ENCODE measurements around the gene SELENOV.

DNA sequence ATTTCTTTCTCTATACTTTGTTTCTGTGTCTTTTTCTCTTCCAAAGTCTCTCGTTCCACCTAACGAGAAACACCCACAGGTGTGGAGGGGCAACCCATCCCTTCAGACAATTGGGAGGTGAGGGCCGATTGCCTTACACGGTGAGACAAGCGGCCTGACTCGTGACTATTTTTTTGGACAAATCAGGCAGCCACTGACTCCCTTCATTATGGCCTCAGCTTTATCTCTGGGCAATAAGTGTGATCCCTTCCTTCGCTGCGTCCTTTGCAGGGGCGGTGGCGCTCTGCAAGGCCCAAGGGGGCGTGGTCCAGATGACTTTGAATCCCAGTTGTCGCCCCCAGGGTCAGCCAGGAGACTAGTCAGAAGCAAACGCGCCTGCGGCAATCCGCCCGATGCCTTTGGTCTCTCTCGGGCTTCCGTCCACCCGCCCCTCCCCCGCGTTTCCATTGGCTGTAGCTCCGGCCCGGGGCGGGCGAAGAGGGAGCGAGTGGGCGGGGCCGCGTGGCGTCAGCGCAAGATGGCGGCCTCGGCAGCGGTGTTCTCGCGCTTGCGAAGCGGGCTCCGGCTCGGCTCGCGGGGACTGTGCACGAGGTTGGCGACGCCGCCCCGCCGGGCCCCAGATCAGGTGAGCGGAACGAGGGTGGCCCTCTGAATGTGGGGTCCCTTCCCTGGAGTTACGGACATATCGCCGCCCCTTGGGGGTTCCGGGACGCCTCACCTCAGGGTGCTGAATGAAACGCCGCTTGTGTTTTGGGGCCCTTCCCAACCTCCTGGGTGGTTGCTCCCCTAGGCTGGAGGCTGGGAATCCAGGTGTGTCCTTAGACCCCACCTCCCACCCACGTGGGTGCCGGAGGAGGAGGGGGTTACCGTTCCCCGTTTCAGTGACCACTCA lies 34.4 kb upstream of the SELENOV start, which contains the start of gene TIMM50:
- TF ChIP-seq POLR2A (IDR thresholded peaks at IDR 0.05; ENCODE audit: low read depth, low read length) (peak; percentile 76; the same call in 1 of the 2 replicates), POLR2AphosphoS5 (IDR thresholded peaks at IDR 0.05; ENCODE audit: low read depth, low read length) (peak; percentile 66; the same call in 1 of the 2 replicates)

All from GM12892 (cell line).